ENCODE results near the gene MAP3K9. TPM values are rescaled to one million over a fixed set of nuclear protein-coding genes. Genes with fewer than 3 reads are reported as not detected.

The MAP3K9 gene
- total RNA-seq, 4 donors from 2014 or later = 0.29 to 2.8 (median 1.2) TPM

DNA sequence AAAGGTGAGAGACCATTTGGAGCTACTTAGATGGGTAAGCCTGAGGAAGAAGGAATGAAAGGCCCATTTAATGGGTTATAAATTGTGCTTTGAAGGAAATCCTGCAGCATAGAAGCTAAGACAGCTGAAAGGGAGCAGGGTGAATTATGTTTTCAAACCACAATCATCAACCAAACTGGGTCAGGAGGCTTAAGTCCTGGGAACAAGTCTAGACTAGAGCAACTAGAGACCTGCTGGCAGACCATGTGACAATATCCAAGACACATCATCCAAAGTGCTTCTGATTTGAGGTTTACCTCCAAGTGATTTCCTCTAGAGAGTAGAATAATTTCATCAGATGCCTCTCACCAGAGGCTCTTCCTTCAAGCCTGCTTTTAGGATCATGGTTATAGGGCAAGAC is 53.7 kb downstream of the MAP3K9 start:
- Histone ChIP-seq H3K27me3 (no peaks in the 10 kb centered on the region), H3K4me1 (no peaks in the 10 kb centered on the region), H3K9me3 (no peaks in the 10 kb centered on the region), H3K27ac (no peak overlapping the region), H3K36me3 (no peaks in the 10 kb centered on the region), H3K4me3 (no peak overlapping the region)
- intact Hi-C loops (cut with DNase I; ENCODE audit: low total_unique reads) = no loop called here
- no peak for DNase-seq
- no peak for TF ChIP-seq POLR2A (IDR thresholded peaks at IDR 0.05)
- no peak for TF ChIP-seq CTCF (IDR thresholded peaks at IDR 0.05)

- Histone ChIP-seq H3K4me3 (no peak overlapping the region), H3K4me1 (no peaks in the 10 kb centered on the region), H3K27me3 (no peaks in the 10 kb centered on the region), H3K36me3 (no peaks in the 10 kb centered on the region), H3K27ac (no peak overlapping the region), H3K9me3 (no peaks in the 10 kb centered on the region)
- intact Hi-C loops (cut with DNase I; ENCODE audit: low total_unique reads) = no loop called here
- TF ChIP-seq CTCF (IDR thresholded peaks at IDR 0.05) (no peak), POLR2A (IDR thresholded peaks at IDR 0.05) (no peak)
- DNase-seq = no peak
Measured at GRCh38 chr14:70754991-70755390, 54.3 kb downstream of the MAP3K9 start.

- H3K36me3 ChIP-seq = no peaks in the 10 kb centered on the region
- H3K27me3 ChIP-seq = no peaks in the 10 kb centered on the region
- intact Hi-C loops (cut with DNase I; ENCODE audit: low total_unique reads) = no loop called here
- no peak for DNase-seq
- TF ChIP-seq CTCF (IDR thresholded peaks at IDR 0.05) (no peak), POLR2A (IDR thresholded peaks at IDR 0.05) (no peak)
- H3K4me3 ChIP-seq = no peak overlapping the region
- no peaks in the 10 kb centered on the region for H3K9me3 ChIP-seq
- H3K4me1 ChIP-seq = no peaks in the 10 kb centered on the region
- H3K27ac ChIP-seq = no peak overlapping the region
Measured at GRCh38 chr14:70753518-70753953, 55.8 kb downstream of the MAP3K9 start.

DNA sequence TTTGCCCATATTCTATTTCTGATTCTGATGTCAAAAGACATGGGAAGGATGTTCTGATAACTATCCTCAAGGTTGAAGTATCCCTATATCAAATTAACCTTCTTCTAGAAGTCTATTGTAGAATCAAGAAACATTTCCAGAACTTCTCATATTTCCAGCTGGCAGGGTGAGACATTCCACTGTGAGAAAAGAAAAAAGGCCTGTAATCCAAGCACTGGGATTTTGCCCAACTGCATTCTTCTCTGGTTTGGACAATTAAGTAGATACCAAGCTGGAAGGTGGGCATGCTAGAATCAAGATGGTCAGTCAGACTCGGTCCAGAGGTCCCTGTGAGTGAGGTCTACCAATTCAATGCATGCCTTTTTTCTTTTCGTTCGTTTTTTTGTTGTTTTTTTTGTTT is 60.9 kb downstream of the MAP3K9 start:
- Histone ChIP-seq H3K9me3 (no peaks in the 10 kb centered on the region), H3K27me3 (no peaks in the 10 kb centered on the region), H3K4me1 (no peaks in the 10 kb centered on the region), H3K36me3 (no peaks in the 10 kb centered on the region), H3K27ac (no peak overlapping the region), H3K4me3 (no peak overlapping the region)
- intact Hi-C loops (cut with DNase I; ENCODE audit: low total_unique reads) = no loop called here
- TF ChIP-seq POLR2A (IDR thresholded peaks at IDR 0.05) = no peak
- TF ChIP-seq CTCF (IDR thresholded peaks at IDR 0.05) = no peak
- no peak for DNase-seq

GRCh38 chr14:70744641-70745040 is 64.7 kb downstream of the MAP3K9 start:
- TF ChIP-seq POLR2A (IDR thresholded peaks at IDR 0.05) (no peak), CTCF (IDR thresholded peaks at IDR 0.05) (no peak)
- Histone ChIP-seq H3K36me3 (no peaks in the 10 kb centered on the region), H3K4me1 (no peaks in the 10 kb centered on the region), H3K4me3 (no peak overlapping the region), H3K27ac (no peak overlapping the region), H3K27me3 (no peaks in the 10 kb centered on the region), H3K9me3 (no peaks in the 10 kb centered on the region)
- DNase-seq = no peak
- intact Hi-C loops (cut with DNase I; ENCODE audit: low total_unique reads) = no loop called here
